Measurements from ENCODE around the gene NOP9. TPM values are rescaled to one million over a fixed set of nuclear protein-coding genes. Genes with fewer than 3 reads are reported as not detected.

NOP9 gene
- total and polyA plus RNA-seq, 9 of the 15 experiments (the other 6 are each of a cell fraction or from before 2014, with no cell fraction given), result 1.0 to 27.9 (median 15.1) TPM

- TF ChIP-seq, protein P1, sequence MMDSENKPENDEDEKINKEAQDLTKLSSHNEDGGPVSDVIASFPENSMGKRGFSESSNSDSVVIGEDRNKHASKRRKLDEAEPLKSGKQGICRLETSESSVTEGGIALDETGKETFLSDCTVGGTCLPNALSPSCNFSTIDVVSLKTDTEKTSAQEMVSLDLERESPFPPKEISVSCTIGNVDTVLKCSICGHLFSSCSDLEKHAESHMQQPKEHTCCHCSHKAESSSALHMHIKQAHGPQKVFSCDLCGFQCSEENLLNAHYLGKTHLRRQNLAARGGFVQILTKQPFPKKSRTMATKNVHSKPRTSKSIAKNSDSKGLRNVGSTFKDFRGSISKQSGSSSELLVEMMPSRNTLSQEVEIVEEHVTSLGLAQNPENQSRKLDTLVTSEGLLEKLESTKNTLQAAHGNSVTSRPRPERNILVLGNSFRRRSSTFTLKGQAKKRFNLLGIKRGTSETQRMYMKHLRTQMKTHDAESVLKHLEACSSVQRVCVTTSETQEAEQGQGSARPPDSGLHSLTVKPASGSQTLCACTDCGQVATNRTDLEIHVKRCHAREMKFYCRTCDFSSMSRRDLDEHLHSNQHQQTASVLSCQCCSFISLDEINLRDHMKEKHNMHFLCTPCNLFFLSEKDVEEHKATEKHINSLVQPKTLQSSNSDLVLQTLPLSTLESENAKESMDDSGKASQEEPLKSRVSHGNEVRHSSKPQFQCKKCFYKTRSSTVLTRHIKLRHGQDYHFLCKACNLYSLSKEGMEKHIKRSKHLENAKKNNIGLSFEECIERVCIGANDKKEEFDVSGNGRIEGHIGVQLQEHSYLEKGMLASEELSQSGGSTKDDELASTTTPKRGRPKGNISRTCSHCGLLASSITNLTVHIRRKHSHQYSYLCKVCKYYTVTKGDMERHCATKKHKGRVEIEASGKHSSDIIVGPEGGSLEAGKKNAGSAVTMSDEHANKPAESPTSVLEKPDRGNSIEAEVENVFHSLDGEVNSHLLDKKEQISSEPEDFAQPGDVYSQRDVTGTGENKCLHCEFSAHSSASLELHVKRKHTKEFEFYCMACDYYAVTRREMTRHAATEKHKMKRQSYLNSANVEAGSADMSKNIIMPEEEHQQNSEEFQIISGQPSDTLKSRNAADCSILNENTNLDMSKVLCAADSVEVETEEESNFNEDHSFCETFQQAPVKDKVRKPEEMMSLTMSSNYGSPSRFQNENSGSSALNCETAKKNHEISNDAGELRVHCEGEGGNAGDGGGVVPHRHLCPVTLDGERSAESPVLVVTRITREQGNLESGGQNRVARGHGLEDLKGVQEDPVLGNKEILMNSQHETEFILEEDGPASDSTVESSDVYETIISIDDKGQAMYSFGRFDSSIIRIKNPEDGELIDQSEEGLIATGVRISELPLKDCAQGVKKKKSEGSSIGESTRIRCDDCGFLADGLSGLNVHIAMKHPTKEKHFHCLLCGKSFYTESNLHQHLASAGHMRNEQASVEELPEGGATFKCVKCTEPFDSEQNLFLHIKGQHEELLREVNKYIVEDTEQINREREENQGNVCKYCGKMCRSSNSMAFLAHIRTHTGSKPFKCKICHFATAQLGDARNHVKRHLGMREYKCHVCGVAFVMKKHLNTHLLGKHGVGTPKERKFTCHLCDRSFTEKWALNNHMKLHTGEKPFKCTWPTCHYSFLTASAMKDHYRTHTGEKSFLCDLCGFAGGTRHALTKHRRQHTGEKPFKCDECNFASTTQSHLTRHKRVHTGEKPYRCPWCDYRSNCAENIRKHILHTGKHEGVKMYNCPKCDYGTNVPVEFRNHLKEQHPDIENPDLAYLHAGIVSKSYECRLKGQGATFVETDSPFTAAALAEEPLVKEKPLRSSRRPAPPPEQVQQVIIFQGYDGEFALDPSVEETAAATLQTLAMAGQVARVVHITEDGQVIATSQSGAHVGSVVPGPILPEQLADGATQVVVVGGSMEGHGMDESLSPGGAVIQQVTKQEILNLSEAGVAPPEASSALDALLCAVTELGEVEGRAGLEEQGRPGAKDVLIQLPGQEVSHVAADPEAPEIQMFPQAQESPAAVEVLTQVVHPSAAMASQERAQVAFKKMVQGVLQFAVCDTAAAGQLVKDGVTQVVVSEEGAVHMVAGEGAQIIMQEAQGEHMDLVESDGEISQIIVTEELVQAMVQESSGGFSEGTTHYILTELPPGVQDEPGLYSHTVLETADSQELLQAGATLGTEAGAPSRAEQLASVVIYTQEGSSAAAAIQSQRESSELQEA (IDR thresholded peaks at IDR 0.05; ENCODE audit: low read depth), result no peak
- TF ChIP-seq JUND (IDR thresholded peaks at IDR 0.05; ENCODE audit: borderline replicate concordance, low read depth, low read length) (peak; percentile 63; the same call in 1 of the 2 replicates), JUND (tag; IDR thresholded peaks at IDR 0.05; ENCODE audit: borderline replicate concordance, low read depth, low read length) (no peak; the same call in 2 of the 3 replicates), ZBTB9 (CRISPR knock-in tag; IDR thresholded peaks at IDR 0.05) (no peak), MAFK (IDR thresholded peaks at IDR 0.05; ENCODE audit: low read length) (no peak), RFX1 (IDR thresholded peaks at IDR 0.05) (no peak), ZNF12 (CRISPR knock-in tag; IDR thresholded peaks at IDR 0.05) (peak; percentile 79), ZBTB7A (IDR thresholded peaks at IDR 0.05; ENCODE audit: borderline replicate concordance, control insufficient read depth, low read depth, low read length) (peak; percentile 90)
- TF ChIP-seq, protein P2, sequence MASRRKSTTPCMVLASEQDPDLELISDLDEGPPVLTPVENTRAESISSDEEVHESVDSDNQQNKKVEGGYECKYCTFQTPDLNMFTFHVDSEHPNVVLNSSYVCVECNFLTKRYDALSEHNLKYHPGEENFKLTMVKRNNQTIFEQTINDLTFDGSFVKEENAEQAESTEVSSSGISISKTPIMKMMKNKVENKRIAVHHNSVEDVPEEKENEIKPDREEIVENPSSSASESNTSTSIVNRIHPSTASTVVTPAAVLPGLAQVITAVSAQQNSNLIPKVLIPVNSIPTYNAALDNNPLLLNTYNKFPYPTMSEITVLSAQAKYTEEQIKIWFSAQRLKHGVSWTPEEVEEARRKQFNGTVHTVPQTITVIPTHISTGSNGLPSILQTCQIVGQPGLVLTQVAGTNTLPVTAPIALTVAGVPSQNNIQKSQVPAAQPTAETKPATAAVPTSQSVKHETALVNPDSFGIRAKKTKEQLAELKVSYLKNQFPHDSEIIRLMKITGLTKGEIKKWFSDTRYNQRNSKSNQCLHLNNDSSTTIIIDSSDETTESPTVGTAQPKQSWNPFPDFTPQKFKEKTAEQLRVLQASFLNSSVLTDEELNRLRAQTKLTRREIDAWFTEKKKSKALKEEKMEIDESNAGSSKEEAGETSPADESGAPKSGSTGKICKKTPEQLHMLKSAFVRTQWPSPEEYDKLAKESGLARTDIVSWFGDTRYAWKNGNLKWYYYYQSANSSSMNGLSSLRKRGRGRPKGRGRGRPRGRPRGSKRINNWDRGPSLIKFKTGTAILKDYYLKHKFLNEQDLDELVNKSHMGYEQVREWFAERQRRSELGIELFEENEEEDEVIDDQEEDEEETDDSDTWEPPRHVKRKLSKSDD (conservative IDR thresholded peaks at IDR 0.05; ENCODE audit: low read length), result no peak
- TF ChIP-seq, protein P3, sequence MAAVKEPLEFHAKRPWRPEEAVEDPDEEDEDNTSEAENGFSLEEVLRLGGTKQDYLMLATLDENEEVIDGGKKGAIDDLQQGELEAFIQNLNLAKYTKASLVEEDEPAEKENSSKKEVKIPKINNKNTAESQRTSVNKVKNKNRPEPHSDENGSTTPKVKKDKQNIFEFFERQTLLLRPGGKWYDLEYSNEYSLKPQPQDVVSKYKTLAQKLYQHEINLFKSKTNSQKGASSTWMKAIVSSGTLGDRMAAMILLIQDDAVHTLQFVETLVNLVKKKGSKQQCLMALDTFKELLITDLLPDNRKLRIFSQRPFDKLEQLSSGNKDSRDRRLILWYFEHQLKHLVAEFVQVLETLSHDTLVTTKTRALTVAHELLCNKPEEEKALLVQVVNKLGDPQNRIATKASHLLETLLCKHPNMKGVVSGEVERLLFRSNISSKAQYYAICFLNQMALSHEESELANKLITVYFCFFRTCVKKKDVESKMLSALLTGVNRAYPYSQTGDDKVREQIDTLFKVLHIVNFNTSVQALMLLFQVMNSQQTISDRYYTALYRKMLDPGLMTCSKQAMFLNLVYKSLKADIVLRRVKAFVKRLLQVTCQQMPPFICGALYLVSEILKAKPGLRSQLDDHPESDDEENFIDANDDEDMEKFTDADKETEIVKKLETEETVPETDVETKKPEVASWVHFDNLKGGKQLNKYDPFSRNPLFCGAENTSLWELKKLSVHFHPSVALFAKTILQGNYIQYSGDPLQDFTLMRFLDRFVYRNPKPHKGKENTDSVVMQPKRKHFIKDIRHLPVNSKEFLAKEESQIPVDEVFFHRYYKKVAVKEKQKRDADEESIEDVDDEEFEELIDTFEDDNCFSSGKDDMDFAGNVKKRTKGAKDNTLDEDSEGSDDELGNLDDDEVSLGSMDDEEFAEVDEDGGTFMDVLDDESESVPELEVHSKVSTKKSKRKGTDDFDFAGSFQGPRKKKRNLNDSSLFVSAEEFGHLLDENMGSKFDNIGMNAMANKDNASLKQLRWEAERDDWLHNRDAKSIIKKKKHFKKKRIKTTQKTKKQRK (IDR thresholded peaks at IDR 0.05; ENCODE audit: borderline replicate concordance, low read depth, low read length), result no peak
Observed at GRCh38 chr14:24271134-24271833, 28.4 kb upstream of the NOP9 start, which contains the start of gene RABGGTA (continued).
